Measurements from ENCODE around the gene DNAH14.

DNA sequence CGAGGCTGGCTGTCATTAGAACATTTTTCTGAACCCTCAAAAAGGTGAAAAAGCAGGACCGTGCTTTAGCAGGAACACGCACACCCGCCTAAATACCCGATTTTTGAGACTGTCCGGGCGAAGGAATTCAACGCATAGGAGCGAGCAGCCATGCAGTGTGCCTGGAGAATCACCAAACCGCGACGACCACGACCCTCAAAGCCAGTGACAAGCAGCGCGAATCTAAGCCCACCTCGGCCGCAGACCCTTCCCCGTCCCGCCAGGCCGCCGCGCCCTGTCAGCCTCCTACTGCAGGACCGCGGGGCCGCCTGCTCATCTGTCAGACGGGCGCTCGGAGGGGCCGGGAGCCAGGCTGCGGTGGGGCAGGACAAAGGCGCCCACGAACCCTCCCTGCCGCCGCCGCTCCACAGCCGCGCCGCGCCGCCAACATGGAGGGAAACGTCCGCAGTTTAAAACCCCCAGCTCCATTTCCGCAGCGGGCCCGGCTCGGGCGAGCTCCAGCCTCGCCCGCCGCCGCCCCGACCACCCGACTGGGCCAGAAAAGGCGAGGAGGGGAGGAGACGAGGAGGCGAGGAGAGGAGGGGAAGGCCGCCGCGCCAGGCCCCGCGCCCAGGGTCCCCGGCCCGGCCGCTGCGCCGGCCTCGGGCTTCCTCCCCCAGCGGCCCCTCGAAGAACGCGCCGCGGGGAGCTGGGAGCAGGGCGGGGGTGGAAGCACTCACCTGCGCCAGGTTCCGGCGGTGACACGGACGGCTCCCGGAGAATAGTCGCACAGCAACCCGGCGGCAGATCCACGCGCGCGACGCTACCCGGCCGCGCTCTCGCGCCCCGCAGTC lies 498.0 kb downstream of the DNAH14 start, which contains the start of gene LBR:
- TF ChIP-seq POLR2A (IDR thresholded peaks at IDR 0.05) (peak in 1 of 2 donors; percentile 93), CTCF (IDR thresholded peaks at IDR 0.05) (no peak)

All from uterus (tissue), 2 donors.